Sigmoid colon (tissue), 7 donors: ENCODE measurements around the gene SLC6A19. TPM values are rescaled to one million over a fixed set of nuclear protein-coding genes. Genes with fewer than 3 reads are reported as not detected.
A peak's percentile ranks its signal among the peaks of the same experiment; 100 is the strongest.

Experiments
- DNase-seq: peaks from one replicate; pipeline ENCODE4 v3.0.0-alpha.2; 2019
- H3K27ac ChIP-seq, 4 donors: fragments of 200-600 bp; sonication (generic); one replicate each; pipeline ENCODE4 v1.5.1; 2016 to 2019; ENCODE audit warnings: mild to moderate bottlenecking in 1 of 4
- H3K27me3 ChIP-seq, 3 donors: fragments of 200-600 bp; sonication (generic); one replicate each; pipeline ENCODE4 v1.5.1; 2019; ENCODE audit warnings: mild to moderate bottlenecking in 1 of 3
- H3K36me3 ChIP-seq, 4 donors: fragments of 200-600 bp; sonication (generic); one replicate each; pipeline ENCODE4 v1.5.1; 2016 to 2019
- H3K4me1 ChIP-seq, 4 donors: fragments of 200-600 bp; sonication (generic); one replicate each; pipeline ENCODE4 v1.5.1; 2017 to 2019
- H3K4me3 ChIP-seq, 4 donors: fragments of 200-600 bp; sonication (generic); one replicate each; pipeline ENCODE4 v1.5.1; 2017 to 2019; ENCODE audit warnings: mild to moderate bottlenecking in 2 of 4, moderate library complexity in 1 of 4
- H3K9me3 ChIP-seq, 4 donors: fragments of 200-600 bp in 3 of 4; sonication (generic) in 3 of 4; one replicate each; pipeline versions ENCODE4 v1.5.1 to v1.6.1; 2013 to 2019
- EP300 ChIP-seq, 4 donors: sonication (generic); formaldehyde crosslinking; IDR thresholded peaks; one replicate each; pipeline ENCODE4 v1.6.1; 2017; ENCODE audit warnings: antibody characterized with exemption in 4 of 4
- POLR2A ChIP-seq, 2 donors: fragments of 450-650 bp; IDR thresholded peaks; one replicate each; pipeline ENCODE4 v1.6.1; 2016; ENCODE audit warnings: antibody characterized with exemption in 2 of 2, mild to moderate bottlenecking in 2 of 2, moderate library complexity in 2 of 2
- POLR2AphosphoS5 ChIP-seq, 4 donors: sonication (generic); formaldehyde crosslinking; IDR thresholded peaks; one replicate each; pipeline ENCODE4 v1.6.1; 2017; ENCODE audit warnings: antibody characterized with exemption in 4 of 4
- WGBS, 2 donors: extraction: QIAGEN DNeasy Blood & Tissue Kit; methylation state at CpG; one replicate each; pipeline ENCODE4 v1.1.7; 2013; 5-methylcytosine and 5-hydroxymethylcytosine counted together
- intact Hi-C: fragments of 100-400 bp; cut with DNase I; formaldehyde crosslinking; loops from one replicate; pipeline ENCODE4 v1.15.1; 2023
- polyA plus RNA-seq, 3 donors: library from polyadenylated mRNA; stranded (reverse); fragments of 200-250 nt; gene quantifications; one replicate each; pipeline ENCODE4 v1.2.3, GENCODE V29; 2013
- total RNA-seq, 4 donors: library from RNA; depleted of rRNA; stranded (reverse); fragments of >200 nt; gene quantifications; one replicate each; pipeline ENCODE4 v1.1.0, GENCODE V29; 2016
- TF ChIP-seq, protein P1 (sequence below), 4 experiments: fragments of 450-650 bp in 3 of 4; fragments of 200-600 bp in 1 of 4; IDR thresholded peaks; one replicate each; pipeline ENCODE4 v1.5.1; 2016 to 2019; ENCODE audit warnings: antibody characterized with exemption in 4 of 4, mild to moderate bottlenecking in 3 of 4, moderate library complexity in 2 of 4
- donor health status: healthy with polysubstance abuse.
- donor health status: Bipolar disorder and iron deficiency.
- donor health status: healthy.

Gene SLC6A19
- total and polyA plus RNA-seq, 7 donors = 0.80 to 6.6 (median 0.92) TPM; not detected in 4

DNA sequence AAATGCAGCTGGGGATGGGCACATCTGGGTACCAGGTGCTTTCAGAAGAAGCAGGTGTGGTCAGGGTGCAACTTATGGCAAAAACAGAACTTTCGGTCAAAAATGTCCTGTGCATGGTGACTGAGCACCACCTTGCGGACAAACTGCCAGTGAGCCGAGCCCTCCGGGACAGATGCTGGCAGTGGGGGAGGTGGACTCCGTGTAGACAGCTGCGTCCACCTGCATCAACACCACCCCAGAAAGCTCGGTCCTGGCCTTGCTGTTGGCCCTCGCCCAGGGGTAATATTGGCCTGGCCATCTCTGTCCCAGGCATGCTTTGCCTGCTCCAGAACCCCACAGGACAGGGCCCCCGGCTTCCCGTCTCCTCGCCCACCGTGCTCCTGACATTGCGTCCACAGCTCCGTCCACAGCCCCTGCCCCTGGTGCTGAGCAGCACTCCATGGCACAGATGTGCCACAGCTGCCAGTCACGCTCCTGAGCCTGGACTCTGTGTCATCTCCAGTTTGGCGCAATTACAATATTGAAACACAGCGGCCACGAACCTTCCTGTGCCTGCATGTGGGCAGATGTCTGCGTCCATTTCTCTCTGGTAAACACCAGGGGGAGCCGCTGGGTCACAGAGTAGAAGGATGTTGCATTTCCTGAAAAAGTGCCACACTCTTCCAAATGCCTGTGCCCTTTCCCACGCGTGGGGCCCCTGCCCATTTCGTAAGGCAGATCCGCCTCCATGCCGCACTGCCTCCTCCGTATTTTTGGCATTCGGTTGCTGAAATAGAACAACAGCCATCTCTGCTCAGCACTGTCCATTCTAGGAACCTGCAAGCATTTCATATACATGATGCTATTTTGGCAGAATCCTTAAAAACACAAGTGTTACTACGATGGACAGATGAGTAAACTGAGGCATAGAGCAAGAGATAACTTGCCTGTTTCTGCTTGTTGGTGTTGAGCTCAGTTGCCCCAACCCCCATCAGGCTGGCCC is 33.4 kb upstream of the SLC6A19 start:
- Histone ChIP-seq H3K9me3 (no peaks in the 10 kb centered on the region), H3K27me3 (peaks cover 0 to 15% (median 0%) of the 10 kb centered on the region in 3 donors), H3K4me1 (peaks cover 0 to 11% (median 2%) of the 10 kb centered on the region in 4 donors), H3K4me3 (peak overlapping the region in 1 of 4 donors; percentile 20), H3K27ac (no peak overlapping the region), H3K36me3 (no peaks in the 10 kb centered on the region)
- WGBS, 2 donors = 7 to 18% methylated on average over 28 of the region's 28 CpGs
- TF ChIP-seq EP300 (IDR thresholded peaks at IDR 0.05) (no peak), POLR2A (IDR thresholded peaks at IDR 0.05) (no peak), POLR2AphosphoS5 (IDR thresholded peaks at IDR 0.05) (no peak)
- TF ChIP-seq, protein P1, sequence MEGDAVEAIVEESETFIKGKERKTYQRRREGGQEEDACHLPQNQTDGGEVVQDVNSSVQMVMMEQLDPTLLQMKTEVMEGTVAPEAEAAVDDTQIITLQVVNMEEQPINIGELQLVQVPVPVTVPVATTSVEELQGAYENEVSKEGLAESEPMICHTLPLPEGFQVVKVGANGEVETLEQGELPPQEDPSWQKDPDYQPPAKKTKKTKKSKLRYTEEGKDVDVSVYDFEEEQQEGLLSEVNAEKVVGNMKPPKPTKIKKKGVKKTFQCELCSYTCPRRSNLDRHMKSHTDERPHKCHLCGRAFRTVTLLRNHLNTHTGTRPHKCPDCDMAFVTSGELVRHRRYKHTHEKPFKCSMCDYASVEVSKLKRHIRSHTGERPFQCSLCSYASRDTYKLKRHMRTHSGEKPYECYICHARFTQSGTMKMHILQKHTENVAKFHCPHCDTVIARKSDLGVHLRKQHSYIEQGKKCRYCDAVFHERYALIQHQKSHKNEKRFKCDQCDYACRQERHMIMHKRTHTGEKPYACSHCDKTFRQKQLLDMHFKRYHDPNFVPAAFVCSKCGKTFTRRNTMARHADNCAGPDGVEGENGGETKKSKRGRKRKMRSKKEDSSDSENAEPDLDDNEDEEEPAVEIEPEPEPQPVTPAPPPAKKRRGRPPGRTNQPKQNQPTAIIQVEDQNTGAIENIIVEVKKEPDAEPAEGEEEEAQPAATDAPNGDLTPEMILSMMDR (IDR thresholded peaks at IDR 0.05) = peak in 3 of 4 experiments; percentile 51 to 75 (median 63)
- peak; percentile 80 for DNase-seq
- intact Hi-C loops = loop anchor here (2.0 to 10.0 kb wide), 3 partner anchors 241 to 473 kb away; no protein-coding TSS in a partner anchor

DNA sequence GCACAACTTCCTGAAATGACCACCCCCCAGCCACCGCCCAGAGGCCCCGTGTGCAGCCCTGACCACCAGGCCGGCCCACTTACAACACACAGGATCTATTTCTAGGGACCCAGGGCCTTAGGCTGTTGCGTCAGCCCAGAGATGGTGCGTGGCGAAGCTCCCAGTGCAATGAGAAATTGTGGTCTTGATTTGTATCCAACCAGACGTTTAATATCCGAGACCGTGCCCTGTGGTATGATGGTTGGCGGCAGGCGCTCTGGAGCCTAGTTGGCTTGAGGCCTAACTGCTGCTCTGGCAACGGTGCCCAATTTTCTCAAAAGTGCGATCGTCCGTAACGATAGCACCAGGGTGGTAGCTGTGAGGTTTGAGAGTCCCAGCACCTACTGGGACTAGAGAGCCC is 32.6 kb upstream of the SLC6A19 start:
- no peak for DNase-seq
- no peak overlapping the region for H3K4me3 ChIP-seq
- peaks cover 0 to 11% (median 2%) of the 10 kb centered on the region in 4 donors for H3K4me1 ChIP-seq
- WGBS, 2 donors = 87 to 88% methylated on average over 16 of the region's 16 CpGs
- H3K27ac ChIP-seq = no peak overlapping the region
- H3K9me3 ChIP-seq = no peaks in the 10 kb centered on the region
- peaks cover 0 to 9% (median 0%) of the 10 kb centered on the region in 3 donors for H3K27me3 ChIP-seq
- TF ChIP-seq, protein P1 (IDR thresholded peaks at IDR 0.05) = no peak
- no peak for TF ChIP-seq EP300 (IDR thresholded peaks at IDR 0.05)
- TF ChIP-seq POLR2AphosphoS5 (IDR thresholded peaks at IDR 0.05) = no peak
- no peak for TF ChIP-seq POLR2A (IDR thresholded peaks at IDR 0.05)
- intact Hi-C loops = loop anchor here (2.0 to 10.0 kb wide), 3 partner anchors 242 to 472 kb away; no protein-coding TSS in a partner anchor
- H3K36me3 ChIP-seq = no peaks in the 10 kb centered on the region

DNA sequence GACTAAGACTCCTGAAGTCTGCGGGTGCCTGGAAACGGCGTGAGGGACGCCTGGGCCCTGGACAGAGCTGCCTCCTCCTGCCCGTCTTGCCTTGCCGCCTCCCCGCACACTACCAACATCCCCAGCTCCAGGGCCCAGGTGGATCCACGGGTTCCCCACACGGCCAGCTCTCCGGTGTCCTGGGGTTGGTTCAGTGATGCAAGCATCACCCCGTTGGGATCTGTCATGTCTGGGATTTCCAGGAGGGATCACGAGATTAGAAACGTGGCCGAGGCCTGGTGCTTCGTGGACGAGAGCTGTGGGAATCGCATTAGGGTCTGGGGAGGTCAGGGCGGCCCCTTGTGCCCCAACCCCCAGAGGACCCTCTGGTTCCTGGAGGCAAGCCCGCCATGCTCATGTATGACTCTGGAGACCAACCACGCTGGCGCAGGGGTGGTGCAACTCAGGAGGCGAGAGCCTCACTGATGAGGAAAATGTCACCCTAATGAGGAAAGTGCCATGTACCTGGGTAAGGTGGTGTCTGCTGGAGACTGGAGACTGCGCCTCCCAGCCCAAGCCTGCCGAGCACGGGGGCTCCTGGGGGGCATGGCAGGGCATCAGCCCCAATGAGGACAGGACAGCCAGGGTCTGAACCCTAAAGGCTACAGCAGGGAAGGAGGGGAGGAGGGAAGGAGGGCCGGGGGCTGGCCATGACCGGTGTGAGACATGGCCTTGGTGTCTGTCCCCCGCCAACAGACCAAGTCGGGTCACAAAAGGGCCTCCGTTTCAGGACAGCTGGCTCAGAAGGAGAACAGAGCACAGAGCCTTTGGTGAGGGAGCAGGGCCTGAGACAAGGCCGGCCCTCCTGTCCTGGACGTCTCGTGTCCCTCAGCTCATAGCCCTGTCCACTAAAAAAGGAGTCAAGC is 31.9 kb upstream of the SLC6A19 start:
- TF ChIP-seq, protein P1 (IDR thresholded peaks at IDR 0.05) = no peak
- TF ChIP-seq POLR2AphosphoS5 (IDR thresholded peaks at IDR 0.05) = no peak
- TF ChIP-seq EP300 (IDR thresholded peaks at IDR 0.05) = no peak
- TF ChIP-seq POLR2A (IDR thresholded peaks at IDR 0.05) = no peak
- Histone ChIP-seq H3K9me3 (no peaks in the 10 kb centered on the region), H3K4me1 (peaks cover 0 to 11% (median 4%) of the 10 kb centered on the region in 4 donors), H3K27me3 (peaks cover 0 to 7% (median 0%) of the 10 kb centered on the region in 3 donors), H3K36me3 (no peaks in the 10 kb centered on the region), H3K27ac (no peak overlapping the region), H3K4me3 (no peak overlapping the region)
- WGBS, 2 donors = 94 to 95% methylated on average over 33 of the region's 33 CpGs
- intact Hi-C loops = loop anchor here (2.0 to 10.0 kb wide), 3 partner anchors 243 to 471 kb away; no protein-coding TSS in a partner anchor
- no peak for DNase-seq

DNA sequence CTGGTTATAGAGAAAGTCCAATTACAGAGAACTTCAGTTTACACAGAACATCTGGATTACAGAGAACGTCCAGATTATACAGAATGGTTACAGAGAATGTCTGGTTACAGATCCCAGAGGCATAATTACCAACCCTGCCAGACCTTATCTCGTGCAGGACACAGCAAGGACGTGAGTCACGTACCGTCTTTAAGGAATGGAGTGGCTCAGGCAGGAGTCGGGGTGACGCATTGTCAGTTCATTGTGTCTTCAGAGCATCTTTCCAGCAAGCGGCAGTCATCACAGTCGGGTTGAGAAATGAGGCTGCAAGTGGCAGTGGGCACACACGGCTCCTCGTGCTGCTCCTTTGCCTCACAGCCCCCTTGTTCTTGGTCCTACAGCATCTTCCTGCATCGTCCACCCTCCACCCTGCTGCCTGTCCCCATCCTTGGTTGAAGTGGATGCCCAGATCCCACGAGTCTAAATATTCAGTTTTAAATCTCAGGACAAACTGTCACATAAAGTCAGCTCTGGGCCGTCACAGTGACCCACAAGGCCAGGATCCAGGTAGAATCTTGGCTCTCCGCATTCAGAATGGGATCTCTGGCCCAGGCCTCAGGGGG is 30.0 kb upstream of the SLC6A19 start:
- DNase-seq = no peak
- no peaks in the 10 kb centered on the region for H3K9me3 ChIP-seq
- H3K36me3 ChIP-seq = no peaks in the 10 kb centered on the region
- H3K4me1 ChIP-seq = peaks cover 0 to 11% (median 4%) of the 10 kb centered on the region in 4 donors
- H3K4me3 ChIP-seq = no peak overlapping the region
- TF ChIP-seq POLR2A (IDR thresholded peaks at IDR 0.05) = no peak
- TF ChIP-seq POLR2AphosphoS5 (IDR thresholded peaks at IDR 0.05) = peak in 2 of 4 donors; percentile 21 to 31
- intact Hi-C loops = no loop called here
- H3K27me3 ChIP-seq = peaks cover 0 to 7% (median 0%) of the 10 kb centered on the region in 3 donors
- 78 to 81% methylated on average over 15 of the region's 15 CpGs for WGBS, 2 donors
- no peak overlapping the region for H3K27ac ChIP-seq
